ENCODE data around the gene DMD. TPM values are rescaled to one million over a fixed set of nuclear protein-coding genes. Genes with fewer than 3 reads are reported as not detected.

The DMD gene
- total and polyA plus RNA-seq, 2 of the 13 experiments (the other 11 are each of a cell fraction or from before 2014, with no cell fraction given): 17.6 to 25.9 TPM

DNA sequence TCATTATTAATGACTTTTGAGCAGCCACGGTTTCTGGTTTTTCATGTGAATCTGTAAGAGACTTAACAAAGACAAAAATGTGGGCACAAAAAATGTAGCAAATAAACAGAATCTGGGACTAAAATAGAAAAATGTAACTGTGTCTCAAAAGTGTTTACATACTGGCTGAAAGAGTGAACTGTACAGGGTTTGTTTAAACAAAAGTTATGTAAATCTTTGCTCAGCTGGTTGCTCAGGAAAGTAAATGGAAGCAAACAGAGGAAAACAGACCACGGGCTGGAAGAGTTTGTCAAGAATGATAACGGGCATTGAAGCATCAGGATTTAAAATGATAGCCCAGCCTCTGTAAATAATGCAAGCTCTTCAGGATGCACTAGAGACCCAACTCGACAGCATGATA is 1217.7 kb downstream of the DMD start (continued):
- TF ChIP-seq SOX13 (IDR thresholded peaks at IDR 0.05) (no peak), SOX13 (CRISPR knock-in tag; conservative IDR thresholded peaks at IDR 0.05 in 1 of 2, IDR thresholded peaks at IDR 0.05 in 1 of 2) (peak in 1 of 2 experiments; percentile 62; a peak in 1 of 4 replicates), THYN1 (CRISPR knock-in tag; IDR thresholded peaks at IDR 0.05; ENCODE audit: borderline replicate concordance, low read depth) (no peak), GATA4 (IDR thresholded peaks at IDR 0.05; ENCODE audit: borderline replicate concordance, low read depth) (no peak), FOSL1 (CRISPR knock-in tag; IDR thresholded peaks at IDR 0.05; ENCODE audit: borderline replicate concordance) (no peak), MAFF (IDR thresholded peaks at IDR 0.05; ENCODE audit: low read depth, low read length) (no peak), TRIM24 (CRISPR knock-in tag; IDR thresholded peaks at IDR 0.05) (no peak), GPN1 (CRISPR knock-in tag; IDR thresholded peaks at IDR 0.05; ENCODE audit: borderline replicate concordance) (no peak), SOX6 (IDR thresholded peaks at IDR 0.05) (no peak), SOX6 (CRISPR knock-in tag; IDR thresholded peaks at IDR 0.05) (peak; percentile 62; the same call in 1 of the 2 replicates), MAFK (conservative IDR thresholded peaks at IDR 0.05 in 1 of 2, IDR thresholded peaks at IDR 0.05 in 1 of 2; ENCODE audit: low read length in 2 of 2) (no peak), FOXJ3 (CRISPR knock-in tag; IDR thresholded peaks at IDR 0.05; ENCODE audit: borderline replicate concordance) (peak; percentile 51; the same call in 1 of the 2 replicates), ZNF891 (CRISPR knock-in tag; IDR thresholded peaks at IDR 0.05) (no peak), KLF11 (CRISPR knock-in tag; IDR thresholded peaks at IDR 0.05) (no peak), HNF4G (IDR thresholded peaks at IDR 0.05; ENCODE audit: borderline replicate concordance, low read depth, low read length) (no peak), HNF4G (CRISPR knock-in tag; IDR thresholded peaks at IDR 0.05; ENCODE audit: borderline replicate concordance, low read depth) (no peak), HOXA9 (CRISPR knock-in tag; IDR thresholded peaks at IDR 0.05; ENCODE audit: borderline replicate concordance) (no peak), ISL2 (CRISPR knock-in tag; IDR thresholded peaks at IDR 0.05) (peak; percentile 38; the same call in 1 of the 2 replicates), ZNF430 (CRISPR knock-in tag; IDR thresholded peaks at IDR 0.05) (no peak), ZFP41 (CRISPR knock-in tag; IDR thresholded peaks at IDR 0.05; ENCODE audit: borderline replicate concordance) (no peak), ETV5 (CRISPR knock-in tag; IDR thresholded peaks at IDR 0.05; ENCODE audit: borderline replicate concordance) (no peak), ZNF17 (CRISPR knock-in tag; IDR thresholded peaks at IDR 0.05) (no peak)
- TF ChIP-seq, protein P1, sequence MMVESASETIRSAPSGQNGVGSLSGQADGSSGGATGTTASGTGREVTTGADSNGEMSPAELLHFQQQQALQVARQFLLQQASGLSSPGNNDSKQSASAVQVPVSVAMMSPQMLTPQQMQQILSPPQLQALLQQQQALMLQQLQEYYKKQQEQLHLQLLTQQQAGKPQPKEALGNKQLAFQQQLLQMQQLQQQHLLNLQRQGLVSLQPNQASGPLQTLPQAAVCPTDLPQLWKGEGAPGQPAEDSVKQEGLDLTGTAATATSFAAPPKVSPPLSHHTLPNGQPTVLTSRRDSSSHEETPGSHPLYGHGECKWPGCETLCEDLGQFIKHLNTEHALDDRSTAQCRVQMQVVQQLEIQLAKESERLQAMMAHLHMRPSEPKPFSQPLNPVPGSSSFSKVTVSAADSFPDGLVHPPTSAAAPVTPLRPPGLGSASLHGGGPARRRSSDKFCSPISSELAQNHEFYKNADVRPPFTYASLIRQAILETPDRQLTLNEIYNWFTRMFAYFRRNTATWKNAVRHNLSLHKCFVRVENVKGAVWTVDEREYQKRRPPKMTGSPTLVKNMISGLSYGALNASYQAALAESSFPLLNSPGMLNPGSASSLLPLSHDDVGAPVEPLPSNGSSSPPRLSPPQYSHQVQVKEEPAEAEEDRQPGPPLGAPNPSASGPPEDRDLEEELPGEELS (CRISPR knock-in tag; IDR thresholded peaks at IDR 0.05): peak; percentile 62
- TF ChIP-seq, protein P2, sequence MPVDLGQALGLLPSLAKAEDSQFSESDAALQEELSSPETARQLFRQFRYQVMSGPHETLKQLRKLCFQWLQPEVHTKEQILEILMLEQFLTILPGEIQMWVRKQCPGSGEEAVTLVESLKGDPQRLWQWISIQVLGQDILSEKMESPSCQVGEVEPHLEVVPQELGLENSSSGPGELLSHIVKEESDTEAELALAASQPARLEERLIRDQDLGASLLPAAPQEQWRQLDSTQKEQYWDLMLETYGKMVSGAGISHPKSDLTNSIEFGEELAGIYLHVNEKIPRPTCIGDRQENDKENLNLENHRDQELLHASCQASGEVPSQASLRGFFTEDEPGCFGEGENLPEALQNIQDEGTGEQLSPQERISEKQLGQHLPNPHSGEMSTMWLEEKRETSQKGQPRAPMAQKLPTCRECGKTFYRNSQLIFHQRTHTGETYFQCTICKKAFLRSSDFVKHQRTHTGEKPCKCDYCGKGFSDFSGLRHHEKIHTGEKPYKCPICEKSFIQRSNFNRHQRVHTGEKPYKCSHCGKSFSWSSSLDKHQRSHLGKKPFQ (CRISPR knock-in tag; IDR thresholded peaks at IDR 0.05; ENCODE audit: insufficient replicate concordance): no peak
- TF ChIP-seq, protein P3, sequence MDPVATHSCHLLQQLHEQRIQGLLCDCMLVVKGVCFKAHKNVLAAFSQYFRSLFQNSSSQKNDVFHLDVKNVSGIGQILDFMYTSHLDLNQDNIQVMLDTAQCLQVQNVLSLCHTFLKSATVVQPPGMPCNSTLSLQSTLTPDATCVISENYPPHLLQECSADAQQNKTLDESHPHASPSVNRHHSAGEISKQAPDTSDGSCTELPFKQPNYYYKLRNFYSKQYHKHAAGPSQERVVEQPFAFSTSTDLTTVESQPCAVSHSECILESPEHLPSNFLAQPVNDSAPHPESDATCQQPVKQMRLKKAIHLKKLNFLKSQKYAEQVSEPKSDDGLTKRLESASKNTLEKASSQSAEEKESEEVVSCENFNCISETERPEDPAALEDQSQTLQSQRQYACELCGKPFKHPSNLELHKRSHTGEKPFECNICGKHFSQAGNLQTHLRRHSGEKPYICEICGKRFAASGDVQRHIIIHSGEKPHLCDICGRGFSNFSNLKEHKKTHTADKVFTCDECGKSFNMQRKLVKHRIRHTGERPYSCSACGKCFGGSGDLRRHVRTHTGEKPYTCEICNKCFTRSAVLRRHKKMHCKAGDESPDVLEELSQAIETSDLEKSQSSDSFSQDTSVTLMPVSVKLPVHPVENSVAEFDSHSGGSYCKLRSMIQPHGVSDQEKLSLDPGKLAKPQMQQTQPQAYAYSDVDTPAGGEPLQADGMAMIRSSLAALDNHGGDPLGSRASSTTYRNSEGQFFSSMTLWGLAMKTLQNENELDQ (CRISPR knock-in tag; IDR thresholded peaks at IDR 0.05; ENCODE audit: borderline replicate concordance): no peak
- TF ChIP-seq, protein P4, sequence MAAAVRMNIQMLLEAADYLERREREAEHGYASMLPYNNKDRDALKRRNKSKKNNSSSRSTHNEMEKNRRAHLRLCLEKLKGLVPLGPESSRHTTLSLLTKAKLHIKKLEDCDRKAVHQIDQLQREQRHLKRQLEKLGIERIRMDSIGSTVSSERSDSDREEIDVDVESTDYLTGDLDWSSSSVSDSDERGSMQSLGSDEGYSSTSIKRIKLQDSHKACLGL (CRISPR knock-in tag; IDR thresholded peaks at IDR 0.05): no peak

Data from HepG2 (cell line).